GM13977 (cell line): ENCODE results near the gene SSTR1.
"Not testable (repeated sequence)": the region's sequence is repeated elsewhere in the genome, so short reads cannot be mapped to it uniquely, and the experiment has no call there.

Experiments
- DNase-seq: peaks from one replicate; pipeline ENCODE4 v3.0.0; 2012; ENCODE audit warnings: low spot score
- CTCF ChIP-seq: IDR thresholded peaks from 2 replicates; pipeline ENCODE4 v1.5.1; 2012; ENCODE audit warnings: mild to moderate bottlenecking, control low read depth; ENCODE audit not compliant: insufficient read depth; ENCODE audit errors: extremely low read depth, missing control alignments
- in situ Hi-C: fragments of 300-500 bp; cut with MboI; formaldehyde crosslinking; loops from one replicate; pipeline ENCODE4 v1.12.0; 2022; ENCODE audit warnings: low sequenced_read_pairs, low pct_unique_long_range_greater_than_20kb, mixed read lengths, inconsistent platforms; ENCODE audit not compliant: unreplicated experiment

Gene SSTR1

GRCh38 chr14:38184132-38184531 is 23.6 kb upstream of the SSTR1 start:
- in situ Hi-C loops = no loop called here
- no peak for TF ChIP-seq CTCF
- DNase-seq = no peak

- in situ Hi-C loops = no loop called here
- TF ChIP-seq CTCF = no peak
- no peak for DNase-seq
Observed at GRCh38 chr14:38185671-38186070, 22.0 kb upstream of the SSTR1 start.

GRCh38 chr14:38186216-38186615 is 21.5 kb upstream of the SSTR1 start:
- in situ Hi-C loops = no loop called here
- no peak for DNase-seq
- TF ChIP-seq CTCF = no peak

GRCh38 chr14:38187528-38187927 is 20.2 kb upstream of the SSTR1 start:
- DNase-seq = no peak
- TF ChIP-seq CTCF = no peak
- in situ Hi-C loops = no loop called here

- no peak for DNase-seq
- TF ChIP-seq CTCF = no peak
- in situ Hi-C loops = no loop called here
Observed at GRCh38 chr14:38189930-38190726, 17.6 kb upstream of the SSTR1 start.

GRCh38 chr14:38190846-38191245 is 16.9 kb upstream of the SSTR1 start:
- DNase-seq, in situ Hi-C loops: not testable (repeated sequence)

- DNase-seq, in situ Hi-C loops: not testable (repeated sequence)
Observed at GRCh38 chr14:38191491-38191890, 16.2 kb upstream of the SSTR1 start.
